HepG2 (cell line): ENCODE measurements around the gene PALM. TPM values are rescaled to one million over a fixed set of nuclear protein-coding genes. Genes with fewer than 3 reads are reported as not detected.
A peak's percentile ranks its signal among the peaks of the same experiment; 100 is the strongest.

ENCODE experiments used
- AGO1 ChIP-seq: fragments of 200-400 bp; formaldehyde crosslinking; IDR thresholded peaks from 2 replicates; pipeline ENCODE4 v1.6.1; 2017; ENCODE audit warnings: mild to moderate bottlenecking, low read depth, low read length, moderate library complexity; ENCODE audit not compliant: poor library complexity, severe bottlenecking
- CBFB ChIP-seq: sonication (generic); formaldehyde crosslinking; IDR thresholded peaks from 2 replicates; pipeline ENCODE4 v1.4.0; 2020; ENCODE audit warnings: missing genetic modification reagents
- FOXJ3 ChIP-seq: sonication (generic); formaldehyde crosslinking; IDR thresholded peaks from 2 replicates; pipeline ENCODE4 v1.4.0; 2020; ENCODE audit warnings: missing genetic modification reagents, mild to moderate bottlenecking, borderline replicate concordance
- FOXP1 ChIP-seq, 2 experiments: fragments of 450-650 bp in 1 of 2; IDR thresholded peaks; 2 replicates each; pipeline ENCODE4 v1.6.1; 2017 to 2018; ENCODE audit warnings: antibody characterized with exemption in 1 of 2
- HDAC2 ChIP-seq: sonication (generic); formaldehyde crosslinking; IDR thresholded peaks from 2 replicates; pipeline ENCODE4 v1.4.0; 2020; ENCODE audit warnings: missing genetic modification reagents
- MAFK ChIP-seq, 2 experiments: IDR thresholded peaks in 1 of 2; conservative IDR thresholded peaks in 1 of 2; 2 replicates each; pipeline ENCODE4 v1.6.1; 2011; ENCODE audit warnings: improper control_type of control experiment in 2 of 2, low read length in 2 of 2
- MED8 ChIP-seq: sonication (generic); formaldehyde crosslinking; IDR thresholded peaks from 2 replicates; pipeline ENCODE4 v1.8.1; 2023; ENCODE audit warnings: mild to moderate bottlenecking, missing genetic modification reagents; ENCODE audit not compliant: insufficient replicate concordance
- MEIS2 ChIP-seq: sonication (generic); formaldehyde crosslinking; IDR thresholded peaks from 2 replicates; pipeline ENCODE4 v1.9.0; 2021; ENCODE audit warnings: mild to moderate bottlenecking, missing genetic modification reagents
- MXI1 ChIP-seq: IDR thresholded peaks from 3 replicates; pipeline ENCODE4 v1.6.1; 2012; ENCODE audit warnings: low read depth, low read length, inconsistent platforms, borderline replicate concordance
- RCOR2 ChIP-seq: IDR thresholded peaks from 2 replicates; pipeline ENCODE4 v1.6.1; 2016; ENCODE audit warnings: missing biosample characterization, missing genetic modification reagents
- SALL1 ChIP-seq: sonication (generic); formaldehyde crosslinking; IDR thresholded peaks from 2 replicates; pipeline ENCODE4 v1.8.0; 2022; ENCODE audit warnings: mild to moderate bottlenecking, missing genetic modification reagents
- ZBTB42 ChIP-seq: sonication (generic); formaldehyde crosslinking; IDR thresholded peaks from 2 replicates; pipeline ENCODE4 v1.5.0; 2020; ENCODE audit warnings: mild to moderate bottlenecking, missing genetic modification reagents
- ZFP1 ChIP-seq: IDR thresholded peaks from 2 replicates; pipeline ENCODE4 v1.6.1; 2016
- ZNF629 ChIP-seq: sonication (generic); formaldehyde crosslinking; conservative IDR thresholded peaks from 2 replicates; pipeline ENCODE4 v1.5.0; 2020; ENCODE audit warnings: missing genetic modification reagents
- polyA plus RNA-seq, 8 experiments: library from polyadenylated mRNA; depleted of rRNA in 3 of 8; stranded (reverse) in 7 of 8; unstranded in 1 of 8; fragments of >200 nt; fragmentation: Illumina TruSeq in 4 of 8; extraction: Trizol in 4 of 8; gene quantifications; 2 replicates each; pipeline versions ENCODE4 v1.2.1 to v1.2.3, GENCODE V29; 2011 to 2016; ENCODE audit warnings: low read depth in 4 of 8, missing spikeins in 1 of 8, mixed read lengths in 1 of 8; ENCODE audit not compliant: insufficient read depth in 1 of 8
- total RNA-seq, 5 experiments: library from RNA; depleted of rRNA; stranded (reverse); fragments of >200 nt; fragmentation: Illumina TruSeq; extraction: Trizol; gene quantifications; 2 replicates each; pipeline ENCODE4 v1.2.3, GENCODE V29; 2016; ENCODE audit warnings: low read depth in 1 of 5
- TF ChIP-seq, protein P1 (sequence below): sonication (generic); formaldehyde crosslinking; IDR thresholded peaks from 2 replicates; pipeline ENCODE4 v1.4.0; 2020; ENCODE audit warnings: missing genetic modification reagents, borderline replicate concordance
- TF ChIP-seq, protein P2 (sequence below): sonication (generic); formaldehyde crosslinking; IDR thresholded peaks from 2 replicates; pipeline ENCODE4 v1.4.0; 2020; ENCODE audit warnings: missing genetic modification reagents, borderline replicate concordance
- TF ChIP-seq, protein P3 (sequence below): sonication (generic); formaldehyde crosslinking; IDR thresholded peaks from 2 replicates; pipeline ENCODE4 v1.8.1; 2023; ENCODE audit warnings: mild to moderate bottlenecking, moderate library complexity, missing genetic modification reagents
- TF ChIP-seq, protein P4 (sequence below): IDR thresholded peaks from 2 replicates; pipeline ENCODE4 v1.6.1; 2016; ENCODE audit warnings: missing compliant biosample characterization, missing genetic modification reagents, borderline replicate concordance
- TF ChIP-seq, protein P5 (sequence below), 2 experiments: sonication (generic) in 1 of 2; formaldehyde crosslinking in 1 of 2; IDR thresholded peaks; 2 replicates each; pipeline versions ENCODE4 v1.4.0 to v1.6.1; 2016 to 2020; ENCODE audit warnings: borderline replicate concordance in 1 of 2, low read depth in 1 of 2, mild to moderate bottlenecking in 1 of 2, missing genetic modification reagents in 1 of 2

Gene PALM
- total and polyA plus RNA-seq, 2 of the 13 experiments (the other 11 are each of a cell fraction or from before 2014, with no cell fraction given), result 4.0 to 9.7 TPM

DNA sequence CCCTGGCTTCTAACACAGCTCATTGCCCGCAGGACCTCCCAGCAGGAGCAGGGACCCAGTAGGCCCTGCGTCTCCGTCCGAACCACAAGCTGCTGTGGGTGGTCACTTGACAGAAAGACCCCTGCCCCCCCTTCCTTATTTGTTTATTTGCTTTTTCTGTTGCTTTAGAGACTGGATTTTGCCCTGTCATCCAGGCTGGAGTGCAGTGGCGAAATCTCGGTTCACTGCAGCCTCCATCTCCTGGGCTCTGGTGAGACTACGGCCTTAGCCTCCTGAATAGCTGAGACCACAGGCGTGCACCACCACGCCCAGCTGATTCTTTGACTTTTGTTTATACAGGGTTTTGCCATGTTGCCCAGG, 80.9 kb downstream of the PALM start (continued):
- TF ChIP-seq, protein P1, sequence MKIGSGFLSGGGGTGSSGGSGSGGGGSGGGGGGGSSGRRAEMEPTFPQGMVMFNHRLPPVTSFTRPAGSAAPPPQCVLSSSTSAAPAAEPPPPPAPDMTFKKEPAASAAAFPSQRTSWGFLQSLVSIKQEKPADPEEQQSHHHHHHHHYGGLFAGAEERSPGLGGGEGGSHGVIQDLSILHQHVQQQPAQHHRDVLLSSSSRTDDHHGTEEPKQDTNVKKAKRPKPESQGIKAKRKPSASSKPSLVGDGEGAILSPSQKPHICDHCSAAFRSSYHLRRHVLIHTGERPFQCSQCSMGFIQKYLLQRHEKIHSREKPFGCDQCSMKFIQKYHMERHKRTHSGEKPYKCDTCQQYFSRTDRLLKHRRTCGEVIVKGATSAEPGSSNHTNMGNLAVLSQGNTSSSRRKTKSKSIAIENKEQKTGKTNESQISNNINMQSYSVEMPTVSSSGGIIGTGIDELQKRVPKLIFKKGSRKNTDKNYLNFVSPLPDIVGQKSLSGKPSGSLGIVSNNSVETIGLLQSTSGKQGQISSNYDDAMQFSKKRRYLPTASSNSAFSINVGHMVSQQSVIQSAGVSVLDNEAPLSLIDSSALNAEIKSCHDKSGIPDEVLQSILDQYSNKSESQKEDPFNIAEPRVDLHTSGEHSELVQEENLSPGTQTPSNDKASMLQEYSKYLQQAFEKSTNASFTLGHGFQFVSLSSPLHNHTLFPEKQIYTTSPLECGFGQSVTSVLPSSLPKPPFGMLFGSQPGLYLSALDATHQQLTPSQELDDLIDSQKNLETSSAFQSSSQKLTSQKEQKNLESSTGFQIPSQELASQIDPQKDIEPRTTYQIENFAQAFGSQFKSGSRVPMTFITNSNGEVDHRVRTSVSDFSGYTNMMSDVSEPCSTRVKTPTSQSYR (CRISPR knock-in tag), result peak; percentile 51; the same call in 1 of the 2 replicates
- TF ChIP-seq FOXJ3 (CRISPR knock-in tag), result peak; percentile 37; the same call in 1 of the 2 replicates
- TF ChIP-seq MAFK (conservative IDR thresholded peaks at IDR 0.05 in 1 of 2, IDR thresholded peaks at IDR 0.05 in 1 of 2; ENCODE audit: low read length in 2 of 2), result peak; percentile 61 to 64
- TF ChIP-seq, protein P2, sequence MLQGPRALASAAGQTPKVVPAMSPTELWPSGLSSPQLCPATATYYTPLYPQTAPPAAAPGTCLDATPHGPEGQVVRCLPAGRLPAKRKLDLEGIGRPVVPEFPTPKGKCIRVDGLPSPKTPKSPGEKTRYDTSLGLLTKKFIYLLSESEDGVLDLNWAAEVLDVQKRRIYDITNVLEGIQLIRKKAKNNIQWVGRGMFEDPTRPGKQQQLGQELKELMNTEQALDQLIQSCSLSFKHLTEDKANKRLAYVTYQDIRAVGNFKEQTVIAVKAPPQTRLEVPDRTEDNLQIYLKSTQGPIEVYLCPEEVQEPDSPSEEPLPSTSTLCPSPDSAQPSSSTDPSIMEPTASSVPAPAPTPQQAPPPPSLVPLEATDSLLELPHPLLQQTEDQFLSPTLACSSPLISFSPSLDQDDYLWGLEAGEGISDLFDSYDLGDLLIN, result no peak
- TF ChIP-seq, protein P3, sequence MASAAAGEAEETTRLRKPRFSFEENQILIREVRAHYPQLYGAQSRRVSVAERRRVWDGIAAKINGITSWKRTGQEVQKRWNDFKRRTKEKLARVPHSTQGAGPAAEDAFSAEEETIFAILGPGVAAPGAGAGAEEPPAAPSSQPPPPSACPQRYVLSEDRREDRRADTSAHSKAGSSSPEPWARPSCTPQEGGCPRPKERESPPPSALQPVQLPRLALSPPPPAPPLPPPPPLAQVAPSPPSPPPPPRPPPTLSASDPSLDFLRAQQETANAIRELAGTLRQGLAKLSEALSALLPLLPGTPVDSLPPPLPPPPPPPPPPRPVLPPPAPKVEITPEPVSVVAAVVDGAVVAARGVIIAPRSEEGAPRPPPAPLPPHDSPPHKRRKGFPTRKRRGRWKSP (CRISPR knock-in tag), result no peak
- peak; percentile 69; the same call in 1 of the 2 replicates for TF ChIP-seq FOXP1 (IDR thresholded peaks at IDR 0.05)
- peak; percentile 91 for TF ChIP-seq FOXP1 (CRISPR knock-in tag; IDR thresholded peaks at IDR 0.05)
- TF ChIP-seq ZBTB42 (CRISPR knock-in tag), result no peak
- no peak for TF ChIP-seq CBFB (CRISPR knock-in tag)
- no peak for TF ChIP-seq ZFP1 (CRISPR knock-in tag)
- peak; percentile 45; the same call in 1 of the 2 replicates for TF ChIP-seq SALL1 (CRISPR knock-in tag)
- TF ChIP-seq, protein P4, sequence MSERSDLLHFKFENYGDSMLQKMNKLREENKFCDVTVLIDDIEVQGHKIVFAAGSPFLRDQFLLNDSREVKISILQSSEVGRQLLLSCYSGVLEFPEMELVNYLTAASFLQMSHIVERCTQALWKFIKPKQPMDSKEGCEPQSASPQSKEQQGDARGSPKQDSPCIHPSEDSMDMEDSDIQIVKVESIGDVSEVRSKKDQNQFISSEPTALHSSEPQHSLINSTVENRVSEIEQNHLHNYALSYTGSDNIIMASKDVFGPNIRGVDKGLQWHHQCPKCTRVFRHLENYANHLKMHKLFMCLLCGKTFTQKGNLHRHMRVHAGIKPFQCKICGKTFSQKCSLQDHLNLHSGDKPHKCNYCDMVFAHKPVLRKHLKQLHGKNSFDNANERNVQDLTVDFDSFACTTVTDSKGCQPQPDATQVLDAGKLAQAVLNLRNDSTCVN (CRISPR knock-in tag), result no peak
- TF ChIP-seq AGO1, result no peak
- peak; percentile 66; the same call in 1 of the 2 replicates for TF ChIP-seq RCOR2
- 0 out of 2 replicates have a peak, but pooled peaks have one; percentile 21 for TF ChIP-seq HDAC2 (CRISPR knock-in tag)
- TF ChIP-seq MEIS2 (CRISPR knock-in tag), result no peak
- no peak for TF ChIP-seq MED8 (CRISPR knock-in tag)
- TF ChIP-seq ZNF629 (CRISPR knock-in tag), result 0 out of 2 replicates have a peak, but pooled peaks have one; percentile 6
- TF ChIP-seq MXI1, result 0 out of 3 replicates have a peak, but pooled peaks have one; percentile 30
- TF ChIP-seq, protein P5, sequence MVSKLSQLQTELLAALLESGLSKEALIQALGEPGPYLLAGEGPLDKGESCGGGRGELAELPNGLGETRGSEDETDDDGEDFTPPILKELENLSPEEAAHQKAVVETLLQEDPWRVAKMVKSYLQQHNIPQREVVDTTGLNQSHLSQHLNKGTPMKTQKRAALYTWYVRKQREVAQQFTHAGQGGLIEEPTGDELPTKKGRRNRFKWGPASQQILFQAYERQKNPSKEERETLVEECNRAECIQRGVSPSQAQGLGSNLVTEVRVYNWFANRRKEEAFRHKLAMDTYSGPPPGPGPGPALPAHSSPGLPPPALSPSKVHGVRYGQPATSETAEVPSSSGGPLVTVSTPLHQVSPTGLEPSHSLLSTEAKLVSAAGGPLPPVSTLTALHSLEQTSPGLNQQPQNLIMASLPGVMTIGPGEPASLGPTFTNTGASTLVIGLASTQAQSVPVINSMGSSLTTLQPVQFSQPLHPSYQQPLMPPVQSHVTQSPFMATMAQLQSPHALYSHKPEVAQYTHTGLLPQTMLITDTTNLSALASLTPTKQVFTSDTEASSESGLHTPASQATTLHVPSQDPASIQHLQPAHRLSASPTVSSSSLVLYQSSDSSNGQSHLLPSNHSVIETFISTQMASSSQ (IDR thresholded peaks at IDR 0.05; ENCODE audit: low read depth), result no peak
- TF ChIP-seq, protein P5 (CRISPR knock-in tag; IDR thresholded peaks at IDR 0.05; ENCODE audit: borderline replicate concordance), result 0 out of 2 replicates have a peak, but pooled peaks have one; percentile 30
